NCI-H1048 (cell line): Measurements from ENCODE around the gene ECSCR.
"Not testable (repeated sequence)": the region's sequence is repeated elsewhere in the genome, so short reads cannot be mapped to it uniquely, and the experiment has no call there.

Experiments used
- DNase-seq: peaks from one replicate; lab custom pipeline; 2025; lab: John Stamatoyannopoulos, UW

ECSCR gene

DNA sequence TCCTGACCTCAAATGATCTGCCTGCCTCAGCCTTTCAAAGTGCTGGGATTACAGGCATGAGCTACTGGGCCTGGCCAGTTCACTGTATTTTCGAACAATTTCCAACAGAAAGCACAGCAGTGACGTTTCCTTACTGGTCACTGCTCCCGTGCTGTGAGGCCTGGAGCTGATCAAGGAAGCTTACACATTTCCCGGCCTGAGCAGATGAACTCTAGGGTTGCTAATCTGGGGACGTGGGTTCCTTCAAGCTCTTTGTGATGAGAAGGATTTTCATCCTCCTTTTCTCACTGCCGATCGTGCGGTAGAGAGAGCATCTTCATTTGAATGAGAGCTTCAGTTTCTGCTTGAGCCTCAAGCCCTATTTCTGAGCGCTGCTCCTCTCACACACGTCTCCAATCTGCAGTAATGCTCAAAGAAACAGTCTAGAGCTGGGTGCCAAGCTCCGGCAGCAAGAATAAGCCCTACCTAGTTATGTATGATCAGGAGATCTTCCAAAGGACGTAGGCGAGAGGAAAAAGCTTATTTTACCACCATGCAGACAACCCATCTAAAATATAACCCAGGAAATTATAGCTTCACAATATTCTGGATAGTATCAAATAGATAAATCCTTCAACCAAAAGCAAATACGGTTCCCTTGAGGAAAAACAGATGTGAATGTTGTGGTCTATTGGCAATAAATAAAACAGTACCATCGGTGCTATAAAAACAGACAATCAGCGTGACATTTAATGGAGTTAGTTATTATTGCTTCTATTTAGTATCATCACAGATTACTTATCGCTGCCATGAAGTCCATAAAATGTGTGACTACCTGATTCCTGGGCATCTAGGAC lies 51.3 kb downstream of the ECSCR start:
- no peak for DNase-seq

GRCh38 chr5:139410121-139410992 lies 52.2 kb downstream of the ECSCR start:
- DNase-seq: no peak

DNA sequence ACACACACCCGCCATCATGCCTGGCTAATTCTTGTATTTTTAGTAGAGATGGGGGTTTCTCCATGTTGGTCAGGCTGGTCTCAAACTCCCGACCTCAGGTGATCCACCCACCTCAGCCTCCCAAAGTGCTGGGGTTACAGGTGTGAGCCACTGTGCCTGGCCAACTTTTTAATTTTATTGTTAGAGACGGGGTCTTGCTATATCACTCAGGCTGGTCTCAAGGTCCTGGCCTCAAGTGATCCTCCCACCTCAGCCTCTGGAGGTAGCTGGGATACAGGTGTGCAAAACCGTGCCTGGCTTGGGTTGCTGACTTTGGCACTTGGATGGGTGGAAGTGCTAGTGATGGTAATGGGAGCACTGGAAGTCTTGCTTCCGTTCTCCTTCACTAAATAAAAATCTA lies 53.4 kb downstream of the ECSCR start:
- not testable (repeated sequence) for DNase-seq

- DNase-seq: no peak
Measured at GRCh38 chr5:139408191-139408590, 54.4 kb downstream of the ECSCR start.

- no peak for DNase-seq
Measured at GRCh38 chr5:139407517-139407916, 55.0 kb downstream of the ECSCR start.

DNA sequence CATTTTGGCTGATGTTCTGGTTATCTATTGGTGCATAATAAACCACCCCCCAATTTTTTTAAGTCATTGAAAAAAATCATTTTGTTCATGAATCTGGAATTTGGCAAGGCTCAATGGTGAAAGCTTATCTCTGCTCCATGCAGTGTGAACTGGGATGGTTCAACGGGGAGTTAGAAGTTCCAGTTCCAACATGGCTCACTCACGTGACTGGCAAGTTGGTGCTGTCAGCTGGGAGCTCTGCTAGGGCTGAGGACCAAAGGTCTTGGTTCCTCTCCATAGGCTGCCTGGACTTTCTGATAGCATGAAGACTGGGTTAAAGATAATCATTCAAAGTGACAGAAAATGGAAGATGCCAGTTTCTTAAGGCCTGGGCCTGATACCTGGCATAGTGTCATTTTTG lies 55.6 kb downstream of the ECSCR start:
- no peak for DNase-seq

DNA sequence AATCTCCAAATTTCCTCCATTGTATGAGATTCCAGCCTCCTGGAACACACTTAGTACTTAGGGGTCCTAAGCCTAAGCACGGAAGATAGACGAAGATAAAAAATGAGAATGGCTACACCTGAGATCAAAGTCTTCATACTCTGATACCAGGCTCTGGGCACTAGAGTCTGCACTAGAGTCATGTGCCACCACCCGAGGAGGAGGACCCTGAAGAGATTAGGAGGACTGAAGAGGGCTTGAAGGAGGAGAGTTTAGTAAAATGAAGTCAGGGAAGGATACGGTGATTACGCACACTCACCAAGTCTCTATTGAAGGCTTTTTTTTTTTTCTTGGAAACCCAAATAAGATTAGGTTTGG lies 58.1 kb downstream of the ECSCR start:
- DNase-seq: no peak

DNA sequence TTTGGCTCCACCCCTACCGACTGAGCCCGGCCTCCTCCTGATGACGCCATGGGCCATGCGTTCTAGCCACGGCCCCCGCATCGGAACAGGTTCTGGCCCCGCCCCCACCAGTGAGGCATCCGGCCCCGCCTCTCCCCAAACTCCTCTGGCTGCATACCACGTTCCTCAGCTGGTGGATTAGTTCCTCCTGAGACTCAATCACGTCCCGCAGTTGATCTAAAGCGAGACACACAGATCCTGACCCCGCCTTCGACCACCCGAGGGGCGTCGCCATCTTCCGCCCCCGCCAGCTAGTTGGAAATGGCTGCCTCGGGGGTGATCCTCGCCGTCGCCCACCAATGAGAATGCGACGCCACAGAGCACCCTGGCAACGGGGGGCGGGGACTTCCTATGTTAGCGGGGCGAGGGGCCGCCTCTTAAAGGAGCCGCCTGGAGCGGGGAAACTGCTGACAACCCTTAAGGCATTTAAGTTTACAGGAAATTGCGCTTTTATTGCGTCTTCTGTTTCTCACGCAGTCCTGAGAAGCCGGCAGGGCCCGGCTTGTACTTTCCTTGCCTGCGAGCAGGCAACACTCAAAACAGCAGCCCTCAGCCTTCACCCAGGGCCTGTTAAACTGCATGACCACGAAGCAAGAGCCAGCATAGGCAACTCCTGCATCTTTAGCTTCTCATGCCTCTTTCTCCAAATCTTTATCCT lies 58.6 kb downstream of the ECSCR start, which contains the start of gene SPATA24:
TSS of gene SPATA24 (minus strand) at position 303 of the 697 bp plus-strand sequence. CDS start at position 274, 29 bp downstream.
- peak; percentile 89 for DNase-seq

- DNase-seq: no peak
Measured at GRCh38 chr5:139403418-139403786, 59.1 kb downstream of the ECSCR start.

DNA sequence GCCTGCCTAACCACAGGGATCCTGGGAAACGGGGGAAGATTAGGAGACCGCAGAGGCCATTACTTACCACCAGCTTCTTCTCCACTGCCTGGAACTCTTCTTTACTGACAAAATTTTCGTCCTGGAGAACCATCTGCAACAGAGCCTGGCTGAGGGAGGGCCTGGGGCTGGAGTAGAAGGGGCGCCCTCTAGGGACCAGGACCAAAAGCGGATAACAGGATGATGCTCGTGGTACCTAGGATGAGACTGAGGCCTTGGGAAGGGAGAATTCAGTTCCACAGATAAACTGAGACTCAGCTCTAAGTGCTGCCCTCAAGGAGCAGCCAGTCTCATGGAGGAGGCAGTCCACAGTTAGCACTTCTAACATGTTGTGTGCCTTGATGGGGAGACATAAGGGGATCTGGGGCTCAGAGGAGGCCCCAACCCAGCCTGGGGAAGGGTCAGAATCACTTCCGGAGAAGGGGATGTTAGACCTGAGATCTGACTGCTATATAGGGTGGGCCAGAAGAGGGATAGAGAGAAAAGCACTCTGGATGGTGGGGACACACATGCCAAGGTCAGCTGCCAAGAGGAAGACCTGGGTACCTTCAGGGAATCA lies 59.9 kb downstream of the ECSCR start:
- DNase-seq: no peak

DNA sequence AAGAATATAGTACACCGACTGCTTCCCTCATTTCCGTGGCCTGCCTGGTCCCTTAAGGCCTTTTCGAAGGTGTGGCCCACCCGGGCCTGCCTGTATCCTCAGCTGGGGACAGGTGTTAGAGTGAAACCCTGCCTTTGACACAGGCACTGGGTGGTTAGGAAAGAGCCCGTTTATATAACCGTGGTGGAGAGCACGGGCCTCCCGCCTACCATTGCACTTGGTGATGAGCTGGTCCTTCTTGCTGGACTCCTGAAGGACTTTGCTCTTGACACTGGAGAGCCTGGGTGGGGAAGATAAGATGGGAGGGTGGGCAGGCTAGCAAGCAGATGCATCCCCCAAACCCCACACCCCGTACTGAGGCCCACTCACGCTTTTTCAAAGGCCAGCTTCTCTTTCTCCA lies 61.0 kb downstream of the ECSCR start:
- no peak for DNase-seq

DNA sequence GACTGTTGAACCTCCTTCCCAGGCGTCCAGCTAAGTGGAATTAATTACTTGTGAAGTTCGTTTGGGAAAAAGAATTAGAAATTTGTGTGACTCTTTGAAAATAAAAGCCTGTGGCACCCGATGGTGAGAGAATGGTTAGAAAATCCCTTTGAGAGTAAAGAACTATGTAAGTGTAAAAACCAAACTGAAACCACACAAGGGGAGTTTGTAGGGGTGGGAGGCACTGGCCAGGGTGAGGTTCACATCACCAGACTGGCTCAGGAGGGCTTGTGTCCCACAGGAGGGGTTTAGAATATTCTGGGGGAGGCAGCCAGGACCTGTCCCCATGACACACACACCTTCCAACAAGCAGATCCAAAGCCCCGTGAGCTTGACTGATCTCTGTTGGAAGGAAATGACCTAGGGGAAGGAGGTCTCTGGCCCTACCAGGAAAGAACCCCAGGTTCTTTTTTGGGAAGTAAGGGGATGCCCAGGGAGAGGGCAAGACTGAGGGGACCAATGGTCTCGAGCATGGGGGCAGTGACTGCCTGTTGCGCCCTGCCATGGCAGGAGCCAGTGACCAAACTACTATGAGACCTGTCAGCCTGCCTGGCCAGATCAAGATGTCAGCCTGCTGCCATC lies 62.9 kb downstream of the ECSCR start:
- no peak for DNase-seq
